HG02610 (cell line): Measurements from ENCODE around the gene TMEM72.

Experiments used
- ATAC-seq: cut with Tn5 transposase; IDR thresholded peaks from one replicate; pipeline ENCODE4 v1.9.1; 2021; ENCODE audit warnings: mild to moderate bottlenecking, moderate library complexity; ENCODE audit not compliant: unreplicated experiment

Gene TMEM72

GRCh38 chr10:44977287-44978212 is 66.4 kb downstream of the TMEM72 start:
- no peak for ATAC-seq

- no peak for ATAC-seq
Measured at GRCh38 chr10:44978213-44978569, 67.1 kb downstream of the TMEM72 start.

DNA sequence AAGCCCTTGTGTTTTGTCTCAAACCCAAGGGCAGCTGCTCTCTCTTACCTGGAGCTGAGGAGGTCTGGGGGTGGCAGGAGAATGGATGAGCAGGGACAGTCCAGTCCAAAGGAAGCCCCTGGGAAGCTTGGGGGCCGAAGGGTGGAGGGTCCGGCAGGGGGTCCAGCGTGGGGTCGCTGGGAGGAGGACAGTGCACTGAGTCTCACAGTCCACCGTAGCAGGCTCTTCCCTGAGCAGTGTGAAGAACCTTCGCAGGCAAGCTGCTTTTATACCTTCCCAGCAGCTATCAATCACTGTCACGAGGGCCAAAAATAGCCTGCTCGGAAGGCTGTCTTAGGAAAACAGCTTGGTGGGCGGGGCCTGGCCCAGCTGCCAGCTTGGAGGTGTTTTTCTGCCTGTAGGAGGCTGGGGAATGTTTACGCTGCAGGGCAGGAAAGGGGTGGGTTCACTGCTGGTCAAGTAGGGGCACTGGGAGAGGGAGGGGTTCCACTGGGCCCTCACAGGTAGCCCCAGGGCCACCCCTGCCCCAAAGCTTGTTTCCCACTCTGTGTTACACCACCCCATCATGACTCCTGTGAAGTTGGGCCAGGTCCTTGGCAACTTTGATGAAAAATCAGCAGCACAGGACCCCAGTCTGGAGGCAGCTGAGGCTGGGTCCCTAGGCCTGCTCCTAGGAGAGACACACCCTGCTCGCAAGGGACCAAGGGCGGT is 67.6 kb downstream of the TMEM72 start, which contains the start of gene DEPP1:
DEPP1 (minus strand) TSS at position 240 of the 711 bp plus-strand sequence. CDS start 779 bp downstream, outside the sequence.
- no peak for ATAC-seq

DNA sequence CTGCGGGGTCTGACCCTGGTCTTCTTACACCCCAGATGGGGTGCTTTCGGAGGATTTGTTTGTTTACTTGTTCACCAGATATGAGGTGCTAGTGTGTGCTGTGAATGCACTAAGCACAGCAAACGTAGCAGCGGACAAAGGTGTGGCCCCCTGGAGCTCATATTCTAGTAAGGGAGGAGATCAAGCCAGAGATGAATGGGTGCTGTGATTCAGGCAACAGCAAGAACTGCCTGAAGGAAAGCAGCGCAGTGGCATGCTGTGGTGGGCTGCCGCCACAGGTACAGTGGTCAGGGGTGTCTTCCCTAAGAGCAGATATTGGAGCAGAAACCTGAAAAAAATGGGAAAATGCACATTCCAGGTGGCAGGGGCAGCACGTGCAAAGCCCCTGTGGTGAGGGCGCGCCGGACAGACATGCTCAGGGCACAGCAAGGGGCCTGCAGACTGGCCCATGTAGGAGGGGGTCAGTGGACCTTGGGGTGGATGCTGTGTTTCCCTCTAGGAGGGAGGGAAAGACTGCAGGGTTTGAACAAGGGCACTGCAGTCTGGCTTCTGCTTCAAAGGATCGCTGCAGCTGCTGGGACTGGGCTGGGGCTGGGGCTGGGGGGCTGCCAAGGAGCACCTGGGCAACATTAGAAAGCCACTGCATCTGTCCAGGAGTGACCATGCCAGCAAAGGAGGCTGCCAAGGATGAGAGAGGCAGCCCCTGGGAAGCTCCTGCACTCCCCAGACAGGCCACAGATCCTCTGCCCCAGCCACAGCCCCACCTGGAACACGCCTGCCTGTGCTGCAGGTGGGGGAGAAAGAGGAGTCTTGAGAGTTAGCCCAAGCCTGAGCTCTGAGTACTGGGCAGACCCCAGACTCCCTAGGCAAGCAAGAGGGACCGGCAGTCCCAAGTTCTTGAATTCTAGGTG is 68.4 kb downstream of the TMEM72 start:
- ATAC-seq = no peak

DNA sequence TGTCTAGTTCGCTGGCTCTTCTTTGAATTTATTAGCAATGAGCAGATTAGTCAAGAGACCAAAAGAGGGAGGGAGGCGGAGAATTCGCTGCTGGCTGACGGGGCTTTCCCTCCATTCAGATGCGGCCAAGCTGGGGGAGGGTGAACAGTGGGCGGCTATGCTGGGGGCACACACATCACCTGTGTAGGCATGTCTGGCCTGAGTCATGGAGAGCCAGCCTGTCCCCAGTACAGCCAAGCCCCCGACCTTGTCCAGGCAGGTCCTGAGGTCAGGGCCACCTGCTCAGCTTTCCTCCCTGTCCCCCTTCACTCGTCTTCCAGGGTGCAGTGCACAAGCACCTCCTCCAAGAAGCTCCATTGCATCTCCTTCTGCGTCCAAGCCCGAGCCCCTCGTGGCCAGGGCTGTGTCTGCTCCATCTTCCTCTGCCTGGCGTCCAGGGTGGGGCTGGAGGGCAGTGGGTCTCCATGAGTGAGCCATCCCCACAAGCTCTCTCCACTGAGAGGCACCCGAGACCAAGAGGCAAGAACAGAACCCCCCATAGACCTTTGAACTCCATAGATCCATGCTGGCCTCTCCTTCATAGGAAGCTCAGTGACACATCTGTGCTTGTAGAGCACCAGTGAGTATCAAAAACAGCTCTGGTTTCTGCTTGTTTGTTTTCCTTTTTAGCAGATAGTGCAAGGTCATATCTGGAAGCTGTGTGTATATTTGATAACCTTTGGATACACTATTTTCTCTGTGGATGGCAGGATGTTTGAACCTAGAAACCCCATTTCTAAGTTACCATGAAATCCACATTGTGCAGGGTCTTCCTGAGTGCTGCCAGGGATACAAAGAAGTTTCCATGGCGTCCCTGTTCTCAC is 69.4 kb downstream of the TMEM72 start:
- ATAC-seq = no peak

DNA sequence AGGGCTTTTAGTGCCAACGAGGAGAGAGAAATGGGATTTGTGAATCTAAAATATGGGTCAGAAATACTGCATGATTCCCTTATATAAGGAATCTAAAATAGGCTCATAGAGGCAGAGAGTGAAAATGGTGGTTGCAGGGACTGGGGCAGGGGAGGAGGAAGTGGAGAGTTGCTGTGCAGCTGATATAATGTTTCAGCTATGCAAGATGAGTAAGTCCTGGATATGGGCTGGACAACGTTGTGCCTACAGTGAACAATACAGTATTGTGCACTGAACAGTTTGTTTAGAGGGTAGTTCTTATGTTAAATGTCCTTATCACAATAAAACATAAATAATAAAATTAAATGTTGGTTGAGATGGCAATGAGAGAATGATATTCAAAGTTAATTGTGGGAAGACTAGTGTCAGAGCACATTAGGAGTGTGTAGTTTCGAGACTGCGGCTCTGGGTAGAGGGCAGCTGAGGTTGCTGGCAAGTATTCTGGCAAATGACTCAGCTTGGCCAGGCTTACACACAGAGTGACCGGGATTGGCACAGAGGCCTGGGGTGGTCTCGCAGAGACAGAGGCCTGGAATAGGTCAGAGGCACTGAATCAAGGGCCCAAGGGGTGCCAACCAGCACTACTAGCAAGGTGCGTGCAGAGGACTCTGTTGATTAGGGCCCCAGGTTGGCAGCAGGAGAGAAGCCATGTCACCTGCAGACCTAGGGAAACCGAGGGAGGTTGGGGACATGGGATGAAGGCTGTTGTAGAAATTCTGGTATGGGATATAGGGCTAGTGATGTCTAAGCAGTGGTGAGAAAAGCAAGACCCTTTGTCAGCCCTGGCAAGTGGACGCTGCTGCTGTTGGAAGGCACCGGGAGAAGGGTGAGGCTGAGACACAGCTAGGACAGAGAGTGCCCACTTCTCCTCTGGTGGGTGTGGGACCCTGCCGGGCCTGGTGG is 70.3 kb downstream of the TMEM72 start:
- ATAC-seq = no peak

- ATAC-seq = no peak
Measured at GRCh38 chr10:44982114-44982460, 71.0 kb downstream of the TMEM72 start.

GRCh38 chr10:44982496-44982895 is 71.4 kb downstream of the TMEM72 start:
- ATAC-seq = no peak

DNA sequence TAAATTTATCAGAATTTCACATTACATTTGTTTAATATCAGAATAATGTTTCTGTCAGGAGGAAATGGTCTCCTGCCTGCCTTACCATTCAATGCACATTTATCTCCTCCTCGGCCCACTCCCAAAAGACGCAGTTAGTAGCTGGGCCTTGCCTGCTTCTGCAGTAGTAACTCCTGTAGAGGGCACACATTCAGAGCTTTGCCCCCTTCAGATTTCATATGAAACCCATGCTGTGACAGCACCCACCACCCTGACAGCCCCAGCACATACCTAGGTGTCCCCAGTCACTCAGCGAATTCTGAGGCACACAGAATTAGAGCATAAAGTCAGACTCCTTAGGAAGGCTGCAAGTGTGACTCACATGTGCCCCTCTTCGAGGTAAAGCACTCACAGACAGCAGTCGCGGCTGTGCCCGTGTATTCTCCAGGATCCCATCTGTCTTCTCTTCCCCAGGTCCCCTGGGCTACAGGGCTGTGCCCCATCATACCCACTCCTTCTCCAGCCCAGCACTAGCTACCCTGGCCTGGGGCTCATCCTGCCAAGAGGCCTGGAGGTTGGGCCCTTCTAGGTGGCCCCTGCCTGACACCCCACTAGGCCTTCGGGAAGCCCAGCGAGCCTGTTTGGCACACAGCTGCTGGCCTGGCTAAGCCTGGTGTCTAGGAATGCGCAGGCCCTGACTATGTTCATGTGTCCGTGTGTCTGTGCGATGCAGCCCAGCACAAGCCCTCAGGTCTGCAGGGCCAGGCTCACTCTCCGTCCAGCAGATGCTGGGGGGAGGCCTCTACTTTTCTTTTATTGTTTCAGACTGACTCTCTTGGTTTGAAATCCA is 72.1 kb downstream of the TMEM72 start:
- no peak for ATAC-seq

DNA sequence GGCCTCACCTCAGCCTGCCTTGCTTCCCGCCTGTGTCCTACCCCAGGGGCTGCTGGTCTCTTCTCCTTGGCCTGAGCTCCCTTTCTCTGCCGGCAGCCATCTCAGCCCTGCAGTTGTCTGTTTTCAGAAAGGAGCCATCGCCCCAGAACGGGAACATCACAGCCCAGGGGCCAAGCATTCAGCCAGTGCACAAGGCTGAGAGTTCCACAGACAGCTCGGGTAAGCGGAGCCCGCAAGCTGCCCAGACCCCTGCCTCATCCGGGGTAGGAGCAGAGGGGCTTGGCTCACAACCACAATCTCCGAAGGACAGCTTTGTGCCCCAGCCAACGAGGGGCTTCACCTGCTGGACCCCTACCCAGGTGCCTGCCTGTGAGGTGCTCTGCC is 72.8 kb downstream of the TMEM72 start:
- ATAC-seq = no peak

DNA sequence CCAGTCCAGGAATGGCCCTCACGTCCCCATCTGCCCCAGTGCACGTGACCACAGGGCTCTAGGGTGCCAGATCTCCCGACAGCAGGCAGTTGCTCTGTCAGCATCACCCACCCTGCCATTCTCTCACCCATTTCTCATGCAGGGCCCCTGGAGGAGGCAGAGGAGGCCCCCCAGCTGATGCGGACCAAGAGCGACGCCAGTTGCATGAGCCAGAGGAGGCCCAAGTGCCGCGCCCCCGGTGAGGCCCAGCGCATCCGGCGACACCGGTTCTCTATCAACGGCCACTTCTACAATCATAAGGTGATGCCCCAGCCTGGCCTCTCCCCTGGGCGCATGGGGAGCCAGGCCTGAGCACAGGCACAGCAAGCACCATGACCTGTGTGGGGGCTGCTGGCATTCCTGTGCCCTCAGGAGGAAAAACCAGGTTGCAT is 73.5 kb downstream of the TMEM72 start:
- no peak for ATAC-seq

DNA sequence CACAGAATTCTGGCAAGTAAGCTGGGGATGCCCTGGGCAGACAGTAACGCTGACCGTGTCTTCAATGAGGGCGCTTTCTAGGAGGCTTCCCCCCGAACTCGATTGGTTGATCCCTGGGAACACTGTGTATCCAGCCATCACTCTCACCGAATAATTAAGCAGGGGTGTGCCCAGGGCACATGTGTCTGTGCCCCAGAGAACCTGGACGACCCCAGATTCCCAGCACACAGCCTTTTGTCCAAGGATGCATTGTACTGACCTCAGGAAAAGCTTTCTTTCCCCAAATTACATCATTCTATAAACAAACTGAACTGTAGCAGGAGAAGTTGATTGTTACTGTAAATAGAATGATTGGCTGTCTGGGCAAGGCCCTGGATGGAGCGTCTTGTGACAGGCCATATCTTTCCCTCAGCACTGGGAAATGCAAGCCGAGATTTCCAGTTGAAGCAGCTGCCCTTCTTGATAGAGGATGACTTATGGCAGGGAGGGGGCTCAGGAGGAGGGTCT is 74.1 kb downstream of the TMEM72 start:
- no peak for ATAC-seq

DNA sequence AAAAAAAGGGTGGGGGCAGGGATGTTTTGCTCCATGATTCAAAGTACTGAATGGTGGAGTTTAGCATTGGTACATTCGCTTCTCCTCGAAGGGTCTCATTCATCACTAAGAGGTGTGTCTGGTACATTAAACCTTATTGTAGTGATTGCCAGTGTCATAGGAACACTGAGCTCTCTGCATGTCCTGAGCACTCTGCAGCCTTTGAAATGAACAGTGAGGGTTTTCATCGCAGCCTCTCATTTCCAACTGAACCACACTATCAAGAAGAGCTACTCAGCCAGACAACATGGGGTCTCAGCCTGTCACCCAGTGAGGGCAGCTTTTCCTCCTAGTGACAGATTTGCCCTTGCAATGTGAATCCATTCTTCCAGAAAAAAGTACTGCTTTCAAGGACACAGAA is 75.0 kb downstream of the TMEM72 start:
- ATAC-seq = no peak
